Hematopoietic multipotent progenitor cell treated with erythropoietin and hydrocortisone succinate and interleukin-3 and kit ligand, for 15 days (in vitro differentiated cells): ENCODE results near the gene GPRC5D.
A peak's percentile ranks its signal among the peaks of the same experiment; 100 is the strongest.

ENCODE experiments used
- DNase-seq: peaks from one replicate; pipeline ENCODE4 v3.0.0-alpha.2; 2015; ENCODE audit warnings: low spot score

Gene GPRC5D

DNA sequence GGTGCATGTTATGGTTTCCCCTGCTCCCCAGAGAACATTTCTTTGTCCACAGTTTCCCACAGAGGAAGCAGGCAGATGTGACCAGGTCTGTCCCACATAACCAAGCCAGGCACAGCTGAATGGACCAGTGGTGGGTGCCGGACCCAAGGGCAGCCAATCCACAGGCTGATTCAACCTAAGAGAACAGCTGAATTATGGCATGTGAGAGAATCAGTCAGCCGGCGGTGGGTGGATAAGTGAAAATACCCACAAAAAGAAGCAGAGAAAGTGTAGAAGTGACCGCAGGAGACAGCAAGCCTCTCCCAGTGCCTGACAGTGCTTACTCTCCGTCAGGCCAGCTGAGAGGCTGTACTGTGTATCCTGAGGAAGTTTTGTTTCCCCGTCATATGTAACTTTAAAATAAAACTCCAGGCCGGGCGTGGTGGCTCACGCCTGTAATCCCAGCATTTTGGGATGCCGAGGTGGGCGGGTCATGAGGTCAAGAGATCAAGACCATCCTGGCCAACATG, 14.9 kb downstream of the GPRC5D start:
- DNase-seq, result no peak

DNA sequence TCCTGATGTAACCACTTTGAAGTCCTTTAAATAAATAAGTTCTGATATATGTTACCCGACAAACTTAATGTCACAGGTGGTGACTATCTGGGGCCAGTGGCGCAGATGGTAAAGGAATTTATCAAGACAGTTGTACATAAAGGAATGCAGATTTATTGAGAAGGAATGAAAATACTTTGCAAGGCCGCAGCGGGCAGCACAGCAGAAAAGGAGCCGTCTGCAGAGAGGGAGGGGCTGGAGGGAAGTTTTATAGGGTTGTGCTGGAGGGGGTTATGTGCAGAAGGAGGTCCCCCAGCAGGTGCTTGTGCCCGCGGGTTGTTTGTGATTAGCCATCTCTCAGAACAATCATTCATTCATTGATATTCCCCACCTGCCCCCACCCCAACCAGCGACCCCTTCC, 17.4 kb downstream of the GPRC5D start:
- no peak for DNase-seq

DNA sequence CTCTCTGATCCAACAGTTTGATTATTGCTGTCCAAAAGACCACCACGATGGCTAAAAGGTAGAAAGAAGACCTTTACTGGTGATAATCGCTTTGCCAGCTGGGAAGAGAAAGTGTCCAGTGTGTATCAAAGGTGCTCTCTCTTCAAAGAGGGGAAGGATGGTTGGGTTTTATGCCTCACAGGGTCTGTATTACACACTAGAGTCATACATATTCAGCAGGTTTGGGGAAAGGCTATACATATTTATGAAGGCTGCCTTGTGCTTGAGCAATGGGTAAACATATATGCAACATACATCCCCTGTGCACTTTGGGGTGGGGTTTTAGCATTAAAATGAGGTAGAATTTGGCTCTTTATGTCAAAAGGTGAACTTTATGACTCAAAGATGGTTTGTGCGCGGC, 18.2 kb downstream of the GPRC5D start:
- DNase-seq, result no peak

DNA sequence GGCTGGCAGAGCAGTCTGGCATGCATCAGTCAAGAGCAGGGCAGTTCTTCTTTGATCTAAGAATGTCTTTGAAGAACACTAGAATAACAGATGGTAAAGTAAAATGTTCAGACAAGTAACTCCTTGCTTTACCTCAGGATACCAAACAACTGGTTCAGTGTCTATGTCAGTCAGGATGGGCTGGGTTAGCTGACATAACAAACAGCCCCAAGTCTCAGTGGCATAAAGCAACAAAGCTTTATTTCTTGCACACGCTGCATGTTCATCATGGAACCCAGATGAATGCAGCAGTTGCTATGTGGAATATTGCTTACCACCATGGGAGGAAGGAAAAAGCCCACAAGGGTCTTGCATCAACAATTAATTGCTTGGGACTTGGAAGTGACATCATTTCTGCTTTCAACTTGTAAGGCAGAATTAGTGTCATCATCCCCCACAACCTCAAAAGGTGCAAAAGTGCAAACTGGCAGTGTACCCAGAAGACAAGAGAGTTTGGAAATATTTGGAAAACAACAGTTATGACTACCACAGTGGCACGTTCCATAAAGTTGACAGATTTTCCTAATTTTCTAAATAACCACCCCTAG, 21.2 kb downstream of the GPRC5D start:
- DNase-seq, result no peak

DNA sequence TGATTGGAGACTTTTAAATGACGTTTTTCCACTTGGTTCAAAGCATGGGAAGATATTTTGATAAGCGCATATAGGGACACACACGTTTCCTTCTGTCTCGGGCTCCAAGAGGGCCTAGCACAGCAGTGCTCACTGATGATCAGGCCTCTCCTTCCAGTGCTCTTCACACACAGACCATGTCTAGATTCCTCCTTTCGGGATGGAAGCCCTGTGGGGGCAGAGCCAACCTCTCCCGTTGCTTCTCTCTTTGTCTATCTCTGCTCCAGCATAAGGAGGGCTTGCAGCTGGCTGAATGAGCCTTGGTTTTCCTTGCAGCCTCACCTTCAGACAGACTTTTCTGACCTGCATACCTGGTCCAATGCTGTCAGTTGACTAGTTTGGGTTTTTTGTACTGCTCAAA, 22.3 kb downstream of the GPRC5D start:
- no peak for DNase-seq

DNA sequence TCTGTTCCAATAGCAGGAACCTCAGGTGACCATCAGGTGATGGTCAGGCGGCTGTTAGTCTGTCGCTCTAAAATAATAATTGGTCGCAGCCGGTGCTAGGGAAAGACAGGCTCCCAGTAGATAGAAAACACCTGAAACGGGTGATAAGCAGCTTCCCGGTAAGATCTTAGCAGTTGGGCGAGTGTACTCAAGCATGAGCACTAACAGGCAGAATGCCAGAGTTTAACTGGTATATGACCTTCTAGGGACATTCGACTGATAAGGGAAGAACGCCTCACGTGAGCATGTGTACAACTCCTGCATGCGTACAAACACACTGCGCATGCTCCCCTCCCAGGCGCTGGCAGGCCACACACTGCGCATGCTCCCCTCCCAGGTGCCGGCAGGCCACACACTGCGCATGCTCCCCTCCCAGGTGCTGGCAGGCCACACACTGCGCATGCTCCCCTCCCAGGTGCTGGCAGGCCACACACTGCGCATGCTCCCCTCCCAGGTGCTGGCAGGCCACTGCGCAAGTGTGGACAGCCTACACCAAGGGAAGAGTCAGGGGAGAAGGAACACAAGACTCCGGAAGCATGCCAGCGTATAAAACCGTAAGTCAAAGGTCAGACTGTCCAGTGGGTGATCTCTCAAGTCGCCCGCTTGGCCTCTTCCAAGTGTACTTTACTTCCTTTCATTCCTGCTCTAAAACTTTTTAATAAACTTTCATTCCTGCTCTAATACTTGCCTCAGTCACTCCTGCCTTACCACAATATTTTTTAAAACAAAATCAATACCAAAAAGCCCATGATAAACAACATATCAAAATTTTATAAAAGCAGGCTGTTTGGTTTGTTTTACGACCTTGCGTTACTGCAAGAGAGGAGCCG, 24.5 kb downstream of the GPRC5D start:
- DNase-seq, result peak; percentile 76

DNA sequence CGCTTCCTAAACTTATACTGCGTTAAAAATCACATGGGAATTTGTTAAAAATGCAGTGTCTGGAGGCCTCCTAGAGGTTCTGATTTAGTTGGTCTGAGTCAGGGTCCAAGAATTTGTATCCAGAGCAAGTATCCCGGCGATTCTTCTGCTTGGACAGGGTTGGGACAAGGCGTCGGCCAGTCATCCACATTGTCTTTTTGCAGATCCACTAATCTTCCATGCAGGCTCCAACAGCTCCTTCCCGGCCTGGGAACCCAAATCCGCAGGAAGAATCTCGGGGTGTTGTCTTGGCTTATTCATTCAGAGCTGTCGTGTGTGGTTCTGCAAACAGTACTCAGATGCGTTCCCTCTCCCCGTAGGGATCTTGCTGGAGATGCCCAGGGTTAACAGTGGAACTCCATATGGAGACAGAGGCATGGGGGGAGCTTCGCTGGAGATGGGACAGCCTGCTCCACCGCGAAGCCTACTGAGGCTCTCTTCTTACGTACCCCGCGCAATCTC, 25.3 kb downstream of the GPRC5D start:
- no peak for DNase-seq

DNA sequence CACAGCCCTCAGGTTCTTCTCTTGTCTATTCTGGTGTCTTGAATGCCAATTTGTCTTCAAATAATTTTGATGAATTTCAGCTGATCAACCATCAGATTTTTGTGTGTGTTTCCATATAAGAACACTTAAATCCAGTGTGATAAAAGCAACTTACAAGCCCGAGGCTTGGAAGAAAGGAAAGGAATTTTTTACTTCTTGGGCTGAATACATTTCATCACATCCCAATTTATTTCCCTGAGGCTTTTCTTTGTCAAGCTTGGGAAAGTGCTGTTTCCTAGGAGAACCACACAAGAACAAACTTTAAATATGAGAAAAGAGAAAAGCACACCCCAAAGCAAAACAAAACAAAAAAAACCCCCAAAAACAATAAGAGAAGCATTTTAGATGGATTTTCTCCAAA, 26.6 kb downstream of the GPRC5D start:
- DNase-seq, result no peak

DNA sequence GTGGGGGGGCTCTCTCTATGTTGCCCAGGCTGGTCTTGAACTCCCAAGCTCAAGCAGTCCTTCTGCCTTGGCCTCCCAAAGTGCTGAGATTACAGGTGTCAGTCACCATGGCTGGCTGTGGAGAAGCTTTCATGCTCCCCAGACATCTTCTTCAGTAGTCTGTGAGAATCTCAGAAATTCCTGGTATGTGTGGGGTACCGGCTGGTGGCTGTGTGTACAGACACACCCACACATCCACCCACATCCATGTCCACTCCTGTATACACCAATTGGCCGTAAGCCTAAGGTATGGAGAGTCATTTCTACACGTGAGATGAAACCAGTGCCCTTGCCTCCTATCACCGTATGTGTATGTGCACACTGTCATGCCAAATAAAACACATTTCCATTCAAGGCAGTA, 27.8 kb downstream of the GPRC5D start:
- no peak for DNase-seq

DNA sequence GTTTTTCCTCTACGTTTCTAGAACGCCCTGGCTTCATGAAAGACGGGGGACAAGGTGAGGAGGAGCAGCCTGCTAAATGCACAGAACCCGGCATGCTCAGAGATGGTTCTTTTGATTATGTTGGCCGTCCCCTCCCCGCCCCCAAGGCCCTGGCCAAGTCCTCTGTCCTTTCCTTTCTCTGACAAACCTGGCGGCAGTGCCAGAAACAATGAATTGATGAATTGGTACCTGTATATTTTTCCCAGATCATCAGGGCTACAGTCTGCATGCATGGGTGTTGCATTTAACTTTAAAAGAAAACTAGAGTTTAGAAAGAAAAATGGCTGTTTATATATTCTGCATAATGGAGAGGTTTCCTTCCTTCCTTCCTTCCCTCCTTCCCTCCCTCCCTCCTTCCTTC, 29.0 kb downstream of the GPRC5D start:
- DNase-seq, result no peak

DNA sequence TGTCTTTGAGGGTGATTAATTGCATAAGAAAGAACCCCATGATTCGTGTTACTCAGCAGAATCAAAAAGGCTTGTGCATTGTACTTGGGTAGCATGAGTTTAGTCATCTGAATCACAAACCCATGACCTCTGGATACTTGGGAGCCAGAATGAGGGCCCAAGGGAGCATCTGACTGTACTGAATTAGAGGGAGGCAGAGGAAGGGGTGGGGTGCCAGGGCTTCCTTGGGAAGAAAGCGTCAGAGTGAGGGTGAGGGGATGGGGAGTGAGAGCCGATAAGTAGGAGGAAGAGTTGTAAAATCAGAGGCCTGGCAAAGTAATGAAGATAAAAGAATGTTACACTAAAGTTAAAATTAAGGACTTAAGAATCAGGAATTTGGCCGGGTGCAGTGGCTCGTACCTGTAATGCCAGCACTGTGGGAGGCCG, 29.8 kb downstream of the GPRC5D start:
- DNase-seq, result no peak

DNA sequence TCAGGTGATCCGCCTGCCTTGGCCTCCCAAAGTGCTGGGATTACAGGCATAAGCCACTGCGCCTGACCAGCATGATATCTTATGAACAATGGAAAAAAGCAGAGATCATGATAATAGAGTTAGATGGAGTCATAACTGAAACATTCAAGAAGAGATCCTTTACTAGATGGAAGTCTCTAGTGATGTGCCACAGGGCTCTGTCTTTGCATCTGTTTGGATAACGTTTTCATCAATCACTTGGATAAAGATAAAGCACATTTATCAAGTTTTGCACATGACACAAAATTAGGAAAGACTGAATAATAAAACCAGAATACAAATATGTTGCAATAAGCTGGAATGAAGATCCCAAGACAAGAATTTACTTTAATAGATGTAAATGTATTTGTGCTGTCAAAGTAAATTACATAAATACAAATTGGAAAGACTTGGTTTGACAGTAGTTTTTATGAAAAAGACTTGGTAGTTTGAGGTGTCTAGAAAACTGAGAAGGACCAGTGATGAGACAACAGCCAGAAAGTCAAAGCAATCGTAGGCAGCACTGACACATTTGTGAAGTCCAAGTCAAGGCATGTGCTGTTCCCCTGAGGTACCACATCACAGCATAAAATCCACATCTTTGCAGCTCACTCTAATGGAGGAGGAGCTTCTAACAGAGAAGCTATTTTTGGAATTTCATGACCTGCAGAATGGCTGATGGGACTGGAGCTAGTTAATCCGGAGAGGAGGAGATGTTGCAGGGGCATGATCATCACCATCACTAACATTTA, 32.1 kb downstream of the GPRC5D start:
- no peak for DNase-seq

DNA sequence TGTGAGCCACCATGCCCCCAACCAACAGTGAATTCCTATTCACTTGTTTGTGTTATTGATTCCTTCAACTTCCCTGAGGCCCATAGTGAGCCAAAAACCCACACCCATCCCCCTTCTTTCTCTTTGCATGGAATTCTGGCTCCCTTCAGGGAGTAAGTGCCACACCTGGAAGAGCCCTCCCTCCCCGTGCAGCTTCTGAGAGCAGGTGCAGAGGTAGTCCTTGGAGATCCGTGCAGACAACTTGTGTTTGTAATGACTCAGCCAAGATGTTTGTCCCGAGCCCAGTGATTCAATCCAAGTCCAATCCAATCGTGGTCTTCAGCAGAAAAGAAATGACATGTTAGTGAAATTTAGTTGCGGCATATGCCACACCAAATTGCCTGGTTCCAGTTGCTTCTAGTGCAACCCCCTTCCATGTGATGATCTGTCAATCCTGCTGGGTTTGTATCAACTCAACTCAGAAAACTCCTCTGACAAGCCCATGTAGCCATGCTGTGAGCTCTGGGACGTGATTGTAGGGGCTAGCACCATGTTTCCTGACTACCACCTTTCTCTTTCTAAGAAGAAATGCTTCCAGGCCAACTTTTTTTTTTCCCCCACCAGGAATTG, 33.1 kb downstream of the GPRC5D start:
- no peak for DNase-seq

DNA sequence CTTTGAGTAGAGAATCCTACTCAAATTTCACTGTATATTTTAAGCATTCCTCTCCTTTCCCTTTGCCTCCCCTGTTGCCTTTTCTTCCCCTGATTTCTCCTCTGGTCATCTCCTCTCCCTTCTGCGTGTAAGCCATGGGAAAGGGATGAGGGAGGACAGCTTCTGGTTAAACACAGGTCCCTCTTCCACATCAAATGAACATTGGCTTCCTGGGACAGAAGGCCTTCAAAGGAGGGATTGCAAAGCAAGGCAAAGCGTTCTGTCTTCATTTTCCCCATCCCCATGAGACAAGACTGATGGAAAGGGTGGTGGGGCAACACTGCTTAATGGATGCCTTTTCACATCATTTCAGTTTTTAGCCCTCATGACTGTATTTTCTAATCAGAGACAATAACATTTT, 34.5 kb downstream of the GPRC5D start:
- DNase-seq, result no peak

DNA sequence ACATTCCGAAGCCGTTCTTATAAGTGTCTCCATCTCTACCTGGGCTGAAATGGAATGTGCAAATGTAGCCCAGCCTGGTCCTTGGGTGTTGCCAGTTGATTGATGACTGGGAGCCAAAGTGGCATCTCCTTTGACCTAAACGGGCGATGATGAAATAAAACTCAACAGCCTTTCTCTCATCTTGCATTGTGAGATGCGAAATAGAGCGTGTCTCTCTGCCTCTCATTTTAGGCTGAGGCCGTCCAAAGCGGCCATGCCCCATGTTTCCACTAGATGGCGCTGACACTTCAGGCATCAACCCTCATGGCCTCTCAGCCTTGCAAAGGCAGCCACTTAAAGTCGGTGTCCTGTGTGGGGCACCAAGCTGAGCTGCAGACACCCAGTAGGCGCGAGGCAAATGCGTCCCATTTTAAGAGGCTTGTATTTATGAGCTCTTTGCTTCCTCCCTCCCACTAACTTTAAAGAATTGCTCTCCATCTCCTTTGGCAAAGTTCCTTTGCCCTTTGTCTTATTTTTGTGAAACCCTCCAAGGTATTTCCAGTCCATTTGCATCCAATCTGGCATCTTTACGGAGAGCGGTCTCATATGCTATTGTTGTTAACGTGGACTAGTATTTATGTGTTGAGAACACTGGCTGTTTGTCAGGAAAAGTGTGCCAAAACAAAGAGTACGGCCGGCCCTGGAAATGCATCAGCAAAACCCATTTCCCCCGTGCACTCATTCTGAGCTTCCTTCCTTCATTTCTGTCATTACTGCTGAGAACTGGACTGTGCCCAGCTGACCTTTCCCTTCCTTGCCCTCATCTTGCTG, 35.6 kb downstream of the GPRC5D start:
- peak; percentile 83 for DNase-seq

DNA sequence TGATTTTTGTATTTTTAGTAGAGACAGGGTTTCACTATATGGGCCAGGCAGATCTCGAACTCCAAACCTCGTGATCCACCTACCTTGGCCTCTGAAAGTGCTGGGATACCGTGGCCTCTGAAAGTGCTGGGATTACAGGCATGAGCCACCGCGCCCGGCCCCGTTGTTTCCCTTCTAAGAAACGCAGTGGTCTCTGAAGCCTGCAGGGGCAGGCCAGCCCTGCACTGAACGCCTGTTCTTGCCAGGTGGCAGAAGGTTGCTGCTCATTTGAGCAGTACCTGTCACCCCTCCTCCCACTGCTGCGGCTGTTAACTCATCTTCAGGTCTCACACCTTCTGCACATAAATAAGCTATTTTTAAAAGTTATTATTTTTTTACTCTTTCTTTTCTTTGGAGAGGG, 36.3 kb downstream of the GPRC5D start:
- DNase-seq, result no peak

DNA sequence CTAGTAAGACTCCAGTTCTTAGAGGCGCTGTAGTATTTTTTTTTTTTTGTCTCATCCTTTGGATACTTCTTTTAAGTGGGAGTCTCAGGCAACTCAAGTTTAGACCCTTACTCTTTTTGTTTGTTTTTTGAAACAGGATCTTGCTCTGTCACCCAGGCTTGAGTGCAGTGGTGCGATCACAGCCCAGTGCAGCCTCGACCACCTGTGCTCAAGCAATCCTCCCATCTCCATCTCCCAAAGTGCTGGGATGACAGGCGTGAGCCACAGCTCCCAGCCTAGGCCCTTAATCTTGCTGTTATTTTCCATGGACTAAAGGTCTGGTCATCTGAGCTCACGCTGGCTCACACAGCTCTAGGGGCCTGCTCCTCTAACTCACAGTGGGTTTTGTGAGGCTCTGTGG, 39.3 kb downstream of the GPRC5D start:
- no peak for DNase-seq

DNA sequence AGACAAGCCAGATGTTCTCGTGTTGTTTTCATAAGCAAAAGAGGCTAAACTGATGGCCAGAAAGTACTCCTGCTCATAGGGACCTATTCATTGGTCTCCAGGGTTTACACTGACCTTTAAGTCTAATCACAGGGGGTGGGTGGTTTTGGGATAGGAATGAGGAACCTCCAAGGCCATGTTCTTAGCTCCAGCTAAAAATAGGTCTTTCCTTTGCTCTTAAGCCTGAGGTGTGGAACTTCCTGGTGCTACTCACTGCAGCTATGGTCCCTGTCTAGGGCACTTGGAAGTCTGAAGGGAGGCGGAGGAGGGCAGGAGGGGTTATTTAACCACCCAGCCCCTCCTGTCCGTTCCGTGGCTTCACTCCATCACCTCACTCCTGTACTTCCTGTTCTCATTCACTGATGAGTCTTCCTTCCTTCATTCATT, 42.0 kb downstream of the GPRC5D start:
- DNase-seq, result no peak

DNA sequence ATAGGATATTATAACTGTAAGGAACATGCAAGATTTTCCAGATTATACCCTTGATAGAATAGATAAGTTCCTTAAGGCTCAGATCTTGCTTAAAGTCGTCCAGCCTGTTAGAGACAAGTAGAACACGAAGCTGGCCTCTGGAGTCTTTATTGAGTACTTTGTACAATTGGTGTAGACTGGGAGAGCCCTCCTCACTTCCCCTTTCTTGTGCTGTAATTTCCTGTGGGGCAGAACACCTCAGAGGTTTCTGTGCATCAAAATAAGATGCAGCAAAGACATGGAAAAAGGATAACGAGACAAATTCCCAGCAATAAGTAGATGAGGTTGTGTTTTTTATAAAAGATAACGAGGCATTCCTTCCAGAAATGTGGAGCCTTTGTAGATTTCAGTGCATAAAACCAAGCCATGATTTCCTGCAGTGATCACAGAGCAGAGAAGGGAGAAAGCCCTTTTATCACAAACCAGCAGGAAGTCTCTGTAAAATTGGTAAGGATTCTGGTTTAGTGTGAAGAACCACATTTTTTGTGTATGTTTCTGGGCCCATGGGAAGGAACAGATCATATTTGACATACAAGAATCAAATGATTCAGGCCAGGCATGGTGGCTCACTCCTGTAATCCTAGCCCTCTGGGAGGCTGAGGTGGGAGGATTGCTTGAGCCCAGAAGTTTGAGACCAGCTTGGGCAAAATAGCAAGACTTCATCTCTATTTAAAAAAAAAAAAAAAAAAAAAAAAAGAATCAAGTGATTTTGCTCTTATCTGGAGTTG, 42.6 kb downstream of the GPRC5D start:
- no peak for DNase-seq

DNA sequence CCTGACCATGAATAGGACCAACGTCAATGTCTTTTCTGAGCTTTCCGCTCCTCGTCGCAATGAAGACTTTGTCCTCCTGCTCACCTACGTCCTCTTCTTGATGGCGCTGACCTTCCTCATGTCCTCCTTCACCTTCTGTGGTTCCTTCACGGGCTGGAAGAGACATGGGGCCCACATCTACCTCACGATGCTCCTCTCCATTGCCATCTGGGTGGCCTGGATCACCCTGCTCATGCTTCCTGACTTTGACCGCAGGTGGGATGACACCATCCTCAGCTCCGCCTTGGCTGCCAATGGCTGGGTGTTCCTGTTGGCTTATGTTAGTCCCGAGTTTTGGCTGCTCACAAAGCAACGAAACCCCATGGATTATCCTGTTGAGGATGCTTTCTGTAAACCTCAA, 43.3 kb downstream of the GPRC5D start:
- no peak for DNase-seq

DNA sequence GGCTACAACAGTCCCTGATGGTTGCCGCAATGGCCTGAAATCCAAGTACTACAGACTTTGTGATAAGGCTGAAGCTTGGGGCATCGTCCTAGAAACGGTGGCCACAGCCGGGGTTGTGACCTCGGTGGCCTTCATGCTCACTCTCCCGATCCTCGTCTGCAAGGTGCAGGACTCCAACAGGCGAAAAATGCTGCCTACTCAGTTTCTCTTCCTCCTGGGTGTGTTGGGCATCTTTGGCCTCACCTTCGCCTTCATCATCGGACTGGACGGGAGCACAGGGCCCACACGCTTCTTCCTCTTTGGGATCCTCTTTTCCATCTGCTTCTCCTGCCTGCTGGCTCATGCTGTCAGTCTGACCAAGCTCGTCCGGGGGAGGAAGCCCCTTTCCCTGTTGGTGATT, 43.7 kb downstream of the GPRC5D start:
- no peak for DNase-seq
